GM23338 (cell line): ENCODE measurements around the gene ZNF280C. TPM values are rescaled to one million over a fixed set of nuclear protein-coding genes. Genes with fewer than 3 reads are reported as not detected.

ENCODE experiments used
- ATAC-seq: fragments of 200-7000 bp; cut with Tn5 transposase; 3 replicates; pipeline ENCODE4 v1.9.1; 2020
- DNase-seq: peaks from one replicate; pipeline ENCODE4 v3.0.0-alpha.2; 2015; ENCODE audit warnings: low spot score
- H2AFZ ChIP-seq: fragments of 200-600 bp; sonication (generic); 2 replicates; pipeline ENCODE4 v1.8.0; 2016; ENCODE audit warnings: antibody characterized with exemption, mild to moderate bottlenecking, moderate library complexity
- H3F3A ChIP-seq: fragments of 200-600 bp; sonication (generic); replicated peaks from 2 replicates; pipeline ENCODE4 v1.8.0; 2017; ENCODE audit warnings: antibody characterized with exemption, mixed run types, low read depth
- H3K27ac ChIP-seq: fragments of 200-600 bp; sonication (generic); 2 replicates; pipeline ENCODE4 v1.6.1; 2016; ENCODE audit warnings: low read depth
- H3K27me3 ChIP-seq: fragments of 200-600 bp; sonication (generic); 2 replicates; pipeline ENCODE4 v1.8.0; 2016; ENCODE audit warnings: mild to moderate bottlenecking, mixed run types, moderate library complexity; ENCODE audit not compliant: insufficient read depth
- H3K36me3 ChIP-seq: fragments of 200-600 bp; sonication (generic); 2 replicates; pipeline ENCODE4 v1.8.0; 2016; ENCODE audit warnings: mild to moderate bottlenecking; ENCODE audit not compliant: insufficient read depth
- H3K4me1 ChIP-seq: fragments of 200-600 bp; sonication (generic); 2 replicates; pipeline ENCODE4 v1.8.0; 2016; ENCODE audit warnings: mild to moderate bottlenecking, moderate library complexity; ENCODE audit not compliant: insufficient read depth
- H3K4me2 ChIP-seq: fragments of 200-600 bp; sonication (generic); 2 replicates; pipeline ENCODE4 v1.7.1; 2017; ENCODE audit warnings: mixed run types
- H3K4me3 ChIP-seq: fragments of 200-600 bp; sonication (generic); 2 replicates; pipeline ENCODE4 v1.6.1; 2016; ENCODE audit warnings: mixed run types
- H3K79me2 ChIP-seq: fragments of 200-600 bp; sonication (generic); replicated peaks from 2 replicates; pipeline ENCODE4 v1.8.0; 2017; ENCODE audit warnings: mild to moderate bottlenecking; ENCODE audit not compliant: insufficient read depth
- H3K9me2 ChIP-seq: fragments of 200-600 bp; sonication (generic); 2 replicates; pipeline ENCODE4 v1.8.0; 2017; ENCODE audit not compliant: insufficient read depth
- H4K20me1 ChIP-seq: fragments of 200-600 bp; sonication (generic); replicated peaks from 2 replicates; pipeline ENCODE4 v1.8.0; 2017; ENCODE audit warnings: mild to moderate bottlenecking; ENCODE audit not compliant: insufficient read depth
- H3K27ac Mint-ChIP-seq: 2 replicates; pipeline ENCODE4 v1.8.0; 2020; ENCODE audit warnings: inconsistent platforms, mild to moderate bottlenecking, moderate library complexity, mixed read lengths
- H3K27me3 Mint-ChIP-seq: 3 replicates; pipeline ENCODE4 v1.8.0; 2022; ENCODE audit warnings: low read depth, mild to moderate bottlenecking, moderate library complexity, mixed read lengths, inconsistent platforms; ENCODE audit not compliant: insufficient read depth, poor library complexity
- H3K36me3 Mint-ChIP-seq: 3 replicates; pipeline ENCODE4 v1.8.0; 2021; ENCODE audit warnings: low read depth, mild to moderate bottlenecking, inconsistent platforms, moderate library complexity, mixed read lengths
- H3K4me1 Mint-ChIP-seq: 3 replicates; pipeline ENCODE4 v1.8.0; 2020; ENCODE audit warnings: mild to moderate bottlenecking, inconsistent platforms, mixed read lengths
- H3K4me3 Mint-ChIP-seq: 3 replicates; pipeline ENCODE4 v1.8.0; 2021; ENCODE audit warnings: moderate library complexity, mild to moderate bottlenecking, inconsistent platforms, mixed read lengths
- H3K9me3 Mint-ChIP-seq: 3 replicates; pipeline ENCODE4 v1.8.0; 2020; ENCODE audit warnings: moderate library complexity, mild to moderate bottlenecking, inconsistent platforms, mixed read lengths
- CREB1 ChIP-seq: fragments of 250-450 bp; sonication (Bioruptor Pico); IDR thresholded peaks from 2 replicates; pipeline ENCODE4 v1.5.0; 2020; ENCODE audit warnings: low read depth, mild to moderate bottlenecking, moderate library complexity
- CTCF ChIP-seq, 2 experiments: fragments of 200-600 bp in 1 of 2; sonication (generic) in 1 of 2; conservative IDR thresholded peaks; 2 replicates each; pipeline versions ENCODE4 v1.5.1 to v1.6.1; 2016 to 2017; ENCODE audit warnings: antibody characterized with exemption in 2 of 2, low read depth in 2 of 2, mild to moderate bottlenecking in 2 of 2, moderate library complexity in 1 of 2
- ETS1 ChIP-seq: IDR thresholded peaks from 2 replicates; pipeline ENCODE4 v1.6.1; 2016; ENCODE audit warnings: antibody characterized with exemption
- EZH2 ChIP-seq: fragments of 200-600 bp; sonication (generic); IDR thresholded peaks from one replicate; pipeline ENCODE4 v1.8.0; 2017; ENCODE audit warnings: antibody characterized with exemption, mild to moderate bottlenecking, low read depth; ENCODE audit not compliant: unreplicated experiment
- EZH2phosphoT487 ChIP-seq: fragments of 200-600 bp; sonication (generic); IDR thresholded peaks from one replicate; pipeline ENCODE4 v1.8.1; 2018; ENCODE audit warnings: antibody characterized with exemption; ENCODE audit not compliant: unreplicated experiment
- NANOG ChIP-seq: IDR thresholded peaks from 2 replicates; pipeline ENCODE4 v1.6.1; 2016; ENCODE audit warnings: antibody characterized with exemption, borderline replicate concordance
- POLR2AphosphoS5 ChIP-seq: IDR thresholded peaks from 2 replicates; pipeline ENCODE4 v1.6.1; 2016; ENCODE audit warnings: antibody characterized with exemption, low read depth
- REST ChIP-seq: IDR thresholded peaks from one replicate; pipeline ENCODE4 v1.6.1; 2018; ENCODE audit warnings: antibody characterized with exemption; ENCODE audit not compliant: unreplicated experiment
- STAT1 ChIP-seq: IDR thresholded peaks from one replicate; pipeline ENCODE4 v1.6.1; 2016; ENCODE audit warnings: antibody characterized with exemption; ENCODE audit not compliant: unreplicated experiment
- ZNF114 ChIP-seq: fragments of 250-450 bp; sonication (Bioruptor Pico); IDR thresholded peaks from 2 replicates; pipeline ENCODE4 v1.5.0; 2020; ENCODE audit warnings: mild to moderate bottlenecking, moderate library complexity
- ZNF331 ChIP-seq: fragments of 250-450 bp; sonication (Bioruptor Pico); IDR thresholded peaks from 2 replicates; pipeline ENCODE4 v1.5.0; 2020; ENCODE audit warnings: low read depth, mild to moderate bottlenecking, moderate library complexity
- polyA plus RNA-seq: library from polyadenylated mRNA; unstranded; fragments of >200 nt; fragmentation: Nextera tagmentation; extraction: Ambion mirVana; gene quantifications from 2 replicates; pipeline ENCODE4 v1.2.1, GENCODE V29; 2016
- total RNA-seq: library from RNA; depleted of rRNA; stranded (reverse); fragments of >200 nt; shearing (Covaris generic); gene quantifications from 2 replicates; pipeline ENCODE4 v1.2.3, GENCODE V29; 2014

The ZNF280C gene
- total and polyA plus RNA-seq, 2 experiments from 2014 or later: 7.9 to 14.4 TPM

- no peak overlapping the region for H3K4me3 Mint-ChIP-seq
- no peak for TF ChIP-seq CTCF (conservative IDR thresholded peaks at IDR 0.05; ENCODE audit: low read depth in 2 of 2)
- TF ChIP-seq STAT1: no peak
- TF ChIP-seq REST: no peak
- no peak for TF ChIP-seq ETS1
- no peak for TF ChIP-seq POLR2AphosphoS5
- no peak for TF ChIP-seq ZNF114 (CRISPR knock-in tag)
- TF ChIP-seq ZNF331: no peak
- no peak for TF ChIP-seq EZH2phosphoT487
- TF ChIP-seq CREB1: no peak
- Histone ChIP-seq H3K79me2 (peaks cover 45% of the 10 kb centered on the region), H3F3A (no peaks in the 10 kb centered on the region), H3K9me2 (no peaks in the 10 kb centered on the region), H3K4me1 (peaks cover 6% of the 10 kb centered on the region; the same call in 1 of the 2 replicates), H3K4me2 (no peak overlapping the region), H3K4me3 (no peak overlapping the region), H2AFZ (no peak overlapping the region), H3K36me3 (no peaks in the 10 kb centered on the region), H4K20me1 (no peaks in the 10 kb centered on the region), H3K27ac (no peak overlapping the region), H3K27me3 (no peaks in the 10 kb centered on the region)
- no peak overlapping the region for H3K27ac Mint-ChIP-seq
- H3K27me3 Mint-ChIP-seq: no peaks in the 10 kb centered on the region
- no peaks in the 10 kb centered on the region for H3K36me3 Mint-ChIP-seq
- no peak for DNase-seq
- H3K4me1 Mint-ChIP-seq: peaks cover 1% of the 10 kb centered on the region; the same call in 1 of the 3 replicates
- no peak for ATAC-seq
- H3K9me3 Mint-ChIP-seq: no peaks in the 10 kb centered on the region
Observed at GRCh38 chrX:130159776-130160175, 108.9 kb downstream of the ZNF280C start.

- H3K27ac ChIP-seq: no peak overlapping the region
- no peaks in the 10 kb centered on the region for H3K27me3 Mint-ChIP-seq
- no peaks in the 10 kb centered on the region for H3K27me3 ChIP-seq
- no peaks in the 10 kb centered on the region; the same call in 1 of the 2 replicates for H4K20me1 ChIP-seq
- no peaks in the 10 kb centered on the region; the same call in 2 of the 3 replicates for H3K36me3 Mint-ChIP-seq
- ATAC-seq (no peak), DNase-seq (peak; percentile 3)
- no peaks in the 10 kb centered on the region for H3K4me1 Mint-ChIP-seq
- H3K9me3 Mint-ChIP-seq: no peaks in the 10 kb centered on the region
- no peak overlapping the region for H3K27ac Mint-ChIP-seq
- H3K36me3 ChIP-seq: no peaks in the 10 kb centered on the region
- no peak overlapping the region for H2AFZ ChIP-seq
- H3K4me2 ChIP-seq: no peak overlapping the region
- H3K79me2 ChIP-seq: peaks cover 30% of the 10 kb centered on the region
- no peaks in the 10 kb centered on the region for H3K4me1 ChIP-seq
- H3F3A ChIP-seq: no peaks in the 10 kb centered on the region
- no peaks in the 10 kb centered on the region for H3K9me2 ChIP-seq
- H3K4me3 Mint-ChIP-seq: no peak overlapping the region
- H3K4me3 ChIP-seq: no peak overlapping the region
- TF ChIP-seq EZH2: no peak
- no peak for TF ChIP-seq ZNF114 (CRISPR knock-in tag)
- TF ChIP-seq ZNF331: no peak
- TF ChIP-seq POLR2AphosphoS5: no peak
- TF ChIP-seq CTCF (conservative IDR thresholded peaks at IDR 0.05; ENCODE audit: low read depth in 2 of 2): no peak
- no peak for TF ChIP-seq NANOG
Observed at GRCh38 chrX:130158311-130158710, 110.4 kb downstream of the ZNF280C start.
